GM19324 (cell line): Measurements from ENCODE around the gene TCF4.

Experiments used
- ATAC-seq: cut with Tn5 transposase; IDR thresholded peaks from one replicate; pipeline ENCODE4 v1.9.1; 2021; ENCODE audit warnings: mild to moderate bottlenecking, moderate library complexity; ENCODE audit not compliant: unreplicated experiment, low FRiP score

The TCF4 gene

GRCh38 chr18:55588111-55588869 is at the start of gene TCF4:
Gene TCF4 (minus strand): TSS chr18:55588192. CDS start chr18:55587116, 1,076 bp downstream.
- ATAC-seq: no peak

- no peak for ATAC-seq
Measured at GRCh38 chr18:55637204-55637603, 49.2 kb upstream of the TCF4 start.

GRCh38 chr18:55635439-55635838 is 47.4 kb upstream of the TCF4 start:
- no peak for ATAC-seq

- no peak for ATAC-seq
Measured at GRCh38 chr18:55634545-55634944, 46.6 kb upstream of the TCF4 start.

GRCh38 chr18:55633032-55633431 is 45.0 kb upstream of the TCF4 start:
- no peak for ATAC-seq

- ATAC-seq: no peak
Measured at GRCh38 chr18:55629133-55629532, 41.1 kb upstream of the TCF4 start.

GRCh38 chr18:55627007-55627406 is 39.0 kb upstream of the TCF4 start:
- ATAC-seq: no peak

- ATAC-seq: no peak
Measured at GRCh38 chr18:55625901-55626300, 37.9 kb upstream of the TCF4 start.

- no peak for ATAC-seq
Measured at GRCh38 chr18:55623626-55624025, 35.6 kb upstream of the TCF4 start.

- ATAC-seq: no peak
Measured at GRCh38 chr18:55610506-55610905, 22.5 kb upstream of the TCF4 start.

DNA sequence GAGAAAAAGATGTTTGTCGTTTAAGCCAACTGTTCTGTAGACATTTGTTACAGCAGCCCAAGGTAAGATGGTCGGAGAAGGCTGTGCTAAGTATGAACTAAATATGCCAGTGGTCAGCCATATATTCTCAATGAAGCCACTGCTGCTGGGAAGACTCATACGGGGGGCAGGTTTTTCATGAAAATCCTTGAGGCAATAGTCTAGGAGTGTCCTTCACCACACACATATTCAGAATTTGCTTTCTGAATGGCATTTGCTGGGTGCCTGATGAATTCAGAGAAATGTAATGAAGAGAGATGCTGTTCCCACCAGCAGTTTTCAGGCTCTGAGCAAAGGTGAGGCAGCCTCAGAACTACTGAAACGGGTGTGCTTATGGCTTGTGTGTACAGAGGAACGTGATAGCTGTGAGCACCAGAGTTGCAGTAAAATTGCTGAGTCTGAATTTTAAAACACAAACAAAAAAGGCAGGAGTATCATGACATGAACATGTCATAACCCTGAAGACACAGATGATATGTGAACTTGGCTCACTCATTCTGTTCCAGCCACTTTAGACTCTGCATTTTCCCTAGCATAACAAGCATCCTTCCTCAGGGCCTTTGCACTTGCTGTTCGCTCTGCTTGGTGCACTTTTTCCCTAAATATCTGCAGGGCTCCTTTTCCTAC is 21.3 kb upstream of the TCF4 start:
- ATAC-seq: no peak

DNA sequence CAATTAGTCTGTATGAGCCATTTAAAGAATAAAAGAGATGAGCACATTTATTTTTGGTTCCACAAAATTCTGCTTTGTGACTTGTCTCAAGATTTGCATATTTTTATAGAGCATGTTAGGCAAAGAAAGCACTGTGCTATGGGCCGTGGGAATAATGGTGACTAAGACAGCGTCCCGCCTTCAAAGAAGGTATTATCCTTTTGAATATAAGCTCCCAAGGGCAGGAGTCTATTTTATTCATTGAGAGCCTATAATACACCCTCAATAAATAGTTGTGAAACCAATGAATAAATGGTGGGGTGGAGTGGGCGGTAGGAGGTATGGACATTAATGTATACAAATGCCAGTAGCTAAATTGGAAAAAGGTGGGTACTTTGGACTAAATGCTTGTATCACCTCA is 20.5 kb upstream of the TCF4 start:
- no peak for ATAC-seq

- no peak for ATAC-seq
Measured at GRCh38 chr18:55607773-55608172, 19.8 kb upstream of the TCF4 start.

DNA sequence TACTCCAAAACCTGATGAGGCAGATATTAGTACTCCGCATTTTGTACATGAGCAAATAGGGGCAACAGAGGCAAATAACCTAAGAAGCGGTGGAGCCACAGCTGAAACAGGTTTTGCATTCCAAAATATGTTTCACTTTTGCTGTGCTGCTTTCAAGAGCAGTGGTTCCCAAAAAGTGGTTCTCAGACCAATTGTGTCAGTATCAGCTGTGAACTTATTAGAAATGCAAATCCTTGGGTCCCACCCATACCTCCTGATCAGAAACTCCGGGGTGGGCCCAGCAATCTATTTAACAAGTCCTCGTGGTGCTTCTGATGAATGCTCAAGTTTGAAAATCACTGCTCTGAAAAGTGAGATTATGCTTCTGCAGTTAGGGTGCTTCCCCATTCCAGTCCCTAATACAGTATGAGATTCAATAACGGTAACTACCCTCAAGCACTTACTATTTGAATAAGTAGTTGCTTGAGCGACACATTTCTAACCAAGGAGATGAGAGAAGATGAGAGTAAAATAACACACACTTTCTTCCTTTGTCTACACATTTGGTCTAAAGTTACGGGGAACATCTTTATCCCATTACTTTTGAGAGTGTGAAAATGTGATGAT is 17.8 kb upstream of the TCF4 start:
- ATAC-seq: peak; percentile 82

DNA sequence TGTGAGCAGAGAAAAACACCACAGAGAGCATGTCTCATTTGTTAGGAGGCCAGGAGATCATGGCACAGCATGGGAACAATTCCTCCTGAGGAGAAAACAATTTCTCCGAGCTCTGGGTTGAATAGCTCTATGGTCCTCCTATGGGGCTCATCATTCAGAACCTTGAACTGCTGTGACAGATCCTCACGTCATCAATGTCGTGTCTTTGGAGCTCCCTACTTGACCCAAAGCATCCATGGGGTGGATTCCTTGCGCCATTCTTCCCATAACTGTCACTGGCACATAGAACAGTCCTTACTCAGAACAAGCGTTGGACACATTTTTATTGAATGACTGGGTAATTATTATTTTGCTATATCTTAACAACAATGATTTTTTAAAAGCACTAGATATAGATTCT is 15.8 kb upstream of the TCF4 start:
- no peak for ATAC-seq

GRCh38 chr18:55593888-55594287 is 5.9 kb upstream of the TCF4 start:
- ATAC-seq: no peak

- no peak for ATAC-seq
Measured at GRCh38 chr18:55592572-55592971, 4.6 kb upstream of the TCF4 start.

DNA sequence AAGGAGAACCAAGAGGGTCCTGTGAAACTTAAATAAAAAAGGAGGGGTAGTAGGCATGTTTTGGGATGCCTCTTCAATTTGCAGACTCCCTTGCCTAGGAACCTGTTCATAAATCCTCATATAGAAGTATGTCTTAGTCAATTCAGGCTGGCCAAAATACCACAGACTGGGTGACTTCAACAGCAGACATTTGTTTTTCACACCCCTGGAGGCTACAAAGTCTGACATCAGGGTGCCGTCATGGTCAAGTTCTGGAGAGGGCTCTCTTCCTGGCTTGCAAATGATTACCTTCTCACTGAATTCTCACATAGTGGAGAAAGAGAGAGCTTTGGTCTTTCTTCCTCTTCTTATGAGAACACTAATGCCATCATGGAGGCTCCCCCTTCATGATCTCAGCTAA is 4.1 kb upstream of the TCF4 start:
- no peak for ATAC-seq

DNA sequence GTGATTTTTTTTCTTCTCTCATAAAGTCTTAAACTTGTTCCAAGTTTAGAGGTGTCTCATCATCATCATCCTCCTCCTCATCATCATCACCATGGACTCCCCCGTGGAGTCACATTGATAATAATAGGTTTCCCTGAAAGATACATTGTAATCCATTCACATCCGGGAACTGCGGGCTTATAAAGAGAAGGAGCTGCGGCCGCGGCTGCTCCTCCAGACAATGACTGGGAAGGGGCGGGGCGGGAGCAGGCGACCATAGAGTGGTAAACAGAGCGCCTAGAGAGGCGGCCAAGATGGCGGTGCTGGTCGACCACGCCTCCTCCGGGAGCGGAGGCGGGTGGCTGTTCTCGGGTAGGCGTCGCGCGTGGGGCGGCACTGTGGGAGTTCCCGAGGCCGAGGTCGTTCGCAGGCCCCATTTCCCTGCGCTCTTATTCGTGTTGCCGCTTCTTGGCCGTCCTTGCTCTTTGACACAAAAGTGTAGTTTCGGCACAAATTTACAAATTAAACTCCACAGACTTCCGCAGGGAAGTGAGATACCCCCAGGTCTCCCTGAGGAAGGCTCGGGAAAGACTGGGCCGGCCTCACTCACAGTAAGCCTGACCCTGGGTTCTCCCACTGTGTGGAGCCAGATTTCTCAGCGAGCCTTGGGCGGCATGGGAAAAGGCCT is 1.8 kb upstream of the TCF4 start:
- ATAC-seq: peak; percentile 90

GRCh38 chr18:55588870-55589595 is 1.0 kb upstream of the TCF4 start:
- ATAC-seq: no peak
